GM12878 (cell line): ENCODE data around the gene DNAAF8. TPM values are rescaled to one million over a fixed set of nuclear protein-coding genes. Genes with fewer than 3 reads are reported as not detected.

Source experiments
- BHLHE40 ChIP-seq, 2 experiments: fragments of 450-650 bp in 1 of 2; IDR thresholded peaks; 2 replicates each; pipeline ENCODE4 v1.6.1; 2011 to 2017; ENCODE audit warnings: low read depth in 2 of 2, borderline replicate concordance in 1 of 2, improper control_type of control experiment in 1 of 2, low read length in 1 of 2, mild to moderate bottlenecking in 1 of 2
- CHD1 ChIP-seq: IDR thresholded peaks from 2 replicates; pipeline ENCODE4 v1.6.1; 2012; ENCODE audit warnings: low read depth, low read length, improper control_type of control experiment
- CHD2 ChIP-seq: IDR thresholded peaks from 2 replicates; pipeline ENCODE4 v1.6.1; 2011; ENCODE audit warnings: low read depth, low read length, improper control_type of control experiment, borderline replicate concordance
- ELK1 ChIP-seq: IDR thresholded peaks from 2 replicates; pipeline ENCODE4 v1.6.1; 2012; ENCODE audit warnings: low read depth, low read length, improper control_type of control experiment
- ESRRA ChIP-seq: IDR thresholded peaks from 2 replicates; pipeline ENCODE4 v1.6.1; 2012; ENCODE audit warnings: mild to moderate bottlenecking, low read length, improper control_type of control experiment
- HCFC1 ChIP-seq: fragments of 150-350 bp; IDR thresholded peaks from 2 replicates; pipeline ENCODE4 v1.6.1; 2014; ENCODE audit warnings: low read length
- KDM1A ChIP-seq: fragments of 200-600 bp; sonication (generic); IDR thresholded peaks from 2 replicates; pipeline ENCODE4 v1.6.1; 2016; ENCODE audit warnings: borderline replicate concordance
- NFXL1 ChIP-seq: fragments of 450-650 bp; IDR thresholded peaks from 2 replicates; pipeline ENCODE4 v1.6.1; 2017; ENCODE audit warnings: antibody characterized with exemption, mild to moderate bottlenecking, borderline replicate concordance
- PAX8 ChIP-seq: fragments of 450-650 bp; IDR thresholded peaks from 2 replicates; pipeline ENCODE4 v1.6.1; 2017; ENCODE audit warnings: mild to moderate bottlenecking, moderate library complexity
- PKNOX1 ChIP-seq: fragments of 450-650 bp; IDR thresholded peaks from 2 replicates; pipeline ENCODE4 v1.6.1; 2016; ENCODE audit warnings: mild to moderate bottlenecking
- RAD51 ChIP-seq: fragments of 450-650 bp; IDR thresholded peaks from 2 replicates; pipeline ENCODE4 v1.6.1; 2016; ENCODE audit warnings: moderate library complexity, mild to moderate bottlenecking, inconsistent platforms
- RB1 ChIP-seq: fragments of 450-650 bp; formaldehyde crosslinking; IDR thresholded peaks from 2 replicates; pipeline ENCODE4 v1.6.1; 2017; ENCODE audit warnings: mild to moderate bottlenecking, borderline replicate concordance
- WRNIP1 ChIP-seq: IDR thresholded peaks from 2 replicates; pipeline ENCODE4 v1.6.1; 2011; ENCODE audit warnings: low read depth, low read length, improper control_type of control experiment, borderline replicate concordance
- ZBTB4 ChIP-seq: fragments of 450-650 bp; formaldehyde crosslinking; IDR thresholded peaks from 2 replicates; pipeline ENCODE4 v1.4.0; 2022; ENCODE audit warnings: mild to moderate bottlenecking, moderate library complexity
- ZNF384 ChIP-seq: IDR thresholded peaks from 2 replicates; pipeline ENCODE4 v1.6.1; 2012; ENCODE audit warnings: low read depth, mild to moderate bottlenecking, low read length, improper control_type of control experiment, borderline replicate concordance
- polyA plus RNA-seq, 11 experiments: library from polyadenylated mRNA; depleted of rRNA in 4 of 11; unstranded in 6 of 11; stranded (reverse) in 5 of 11; fragments of >200 nt; fragmentation: Nextera tagmentation in 4 of 11; fragmentation: Illumina TruSeq in 1 of 11; extraction: Ambion mirVana in 4 of 11; extraction: Trizol in 1 of 11; gene quantifications; 1 replicate in 1 of 11; 2 replicates in 10 of 11; pipeline versions ENCODE4 v1.2.1 to v1.2.3, GENCODE V29; 2011 to 2016; ENCODE audit warnings: inconsistent platforms in 2 of 11, missing spikeins in 2 of 11, low read depth in 1 of 11
- total RNA-seq, 4 experiments: library from RNA; depleted of rRNA in 3 of 4; stranded (reverse); fragments of >200 nt in 3 of 4; fragmentation: Illumina TruSeq in 1 of 4; extraction: Trizol in 1 of 4; gene quantifications; 2 replicates each; pipeline versions ENCODE4 v1.2.1 to v1.2.3, GENCODE V29; 2013 to 2021
- TF ChIP-seq, protein P1 (sequence below): fragments of 450-650 bp; IDR thresholded peaks from 2 replicates; pipeline ENCODE4 v1.6.1; 2017; ENCODE audit warnings: borderline replicate concordance
- TF ChIP-seq, protein P2 (sequence below): IDR thresholded peaks from 2 replicates; pipeline ENCODE4 v1.6.1; 2011; ENCODE audit warnings: borderline replicate concordance, low read depth, mild to moderate bottlenecking, moderate library complexity, mixed read lengths, low read length; ENCODE audit not compliant: insufficient read depth; ENCODE audit errors: extremely low read length
- TF ChIP-seq, protein P3 (sequence below): fragments of 450-650 bp; IDR thresholded peaks from 2 replicates; pipeline ENCODE4 v1.6.1; 2017; ENCODE audit warnings: mild to moderate bottlenecking, moderate library complexity

DNAAF8 gene
- total and polyA plus RNA-seq, 10 of the 15 experiments (the other 5 are each of a cell fraction or from before 2014, with no cell fraction given): 0.01 to 0.78 (median 0.22) TPM; not detected in 2

DNA sequence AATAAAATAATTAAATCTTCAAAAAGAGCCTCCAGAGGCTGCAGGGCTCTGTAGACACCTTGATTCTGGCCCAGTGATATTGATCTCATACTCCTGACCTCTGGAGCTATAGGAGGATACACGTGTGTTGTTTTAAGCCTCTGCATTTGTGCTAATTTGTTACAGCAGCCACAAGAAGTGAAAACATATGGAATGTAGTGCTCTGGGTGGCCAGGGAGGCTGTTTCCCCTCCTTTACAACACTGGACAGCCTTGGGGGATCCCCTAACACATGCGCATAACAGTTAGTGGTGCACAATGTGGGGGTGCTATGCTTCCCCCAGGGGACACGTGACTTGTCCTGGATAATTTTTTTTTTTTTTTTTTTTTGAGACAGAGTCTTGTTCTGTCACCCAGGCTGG is 37.3 kb downstream of the DNAAF8 start (continued):
- no peak for TF ChIP-seq PKNOX1
- TF ChIP-seq, protein P1, sequence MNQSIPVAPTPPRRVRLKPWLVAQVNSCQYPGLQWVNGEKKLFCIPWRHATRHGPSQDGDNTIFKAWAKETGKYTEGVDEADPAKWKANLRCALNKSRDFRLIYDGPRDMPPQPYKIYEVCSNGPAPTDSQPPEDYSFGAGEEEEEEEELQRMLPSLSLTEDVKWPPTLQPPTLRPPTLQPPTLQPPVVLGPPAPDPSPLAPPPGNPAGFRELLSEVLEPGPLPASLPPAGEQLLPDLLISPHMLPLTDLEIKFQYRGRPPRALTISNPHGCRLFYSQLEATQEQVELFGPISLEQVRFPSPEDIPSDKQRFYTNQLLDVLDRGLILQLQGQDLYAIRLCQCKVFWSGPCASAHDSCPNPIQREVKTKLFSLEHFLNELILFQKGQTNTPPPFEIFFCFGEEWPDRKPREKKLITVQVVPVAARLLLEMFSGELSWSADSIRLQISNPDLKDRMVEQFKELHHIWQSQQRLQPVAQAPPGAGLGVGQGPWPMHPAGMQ: no peak
- TF ChIP-seq, protein P2, sequence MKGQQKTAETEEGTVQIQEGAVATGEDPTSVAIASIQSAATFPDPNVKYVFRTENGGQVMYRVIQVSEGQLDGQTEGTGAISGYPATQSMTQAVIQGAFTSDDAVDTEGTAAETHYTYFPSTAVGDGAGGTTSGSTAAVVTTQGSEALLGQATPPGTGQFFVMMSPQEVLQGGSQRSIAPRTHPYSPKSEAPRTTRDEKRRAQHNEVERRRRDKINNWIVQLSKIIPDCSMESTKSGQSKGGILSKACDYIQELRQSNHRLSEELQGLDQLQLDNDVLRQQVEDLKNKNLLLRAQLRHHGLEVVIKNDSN: peak; percentile 25
- TF ChIP-seq NFXL1: no peak
- no peak for TF ChIP-seq CHD2
- TF ChIP-seq HCFC1: no peak
- no peak for TF ChIP-seq RB1
- 0 out of 2 replicates have a peak, but pooled peaks have one; percentile 20 for TF ChIP-seq ZNF384
- no peak for TF ChIP-seq PAX8
- TF ChIP-seq, protein P3, sequence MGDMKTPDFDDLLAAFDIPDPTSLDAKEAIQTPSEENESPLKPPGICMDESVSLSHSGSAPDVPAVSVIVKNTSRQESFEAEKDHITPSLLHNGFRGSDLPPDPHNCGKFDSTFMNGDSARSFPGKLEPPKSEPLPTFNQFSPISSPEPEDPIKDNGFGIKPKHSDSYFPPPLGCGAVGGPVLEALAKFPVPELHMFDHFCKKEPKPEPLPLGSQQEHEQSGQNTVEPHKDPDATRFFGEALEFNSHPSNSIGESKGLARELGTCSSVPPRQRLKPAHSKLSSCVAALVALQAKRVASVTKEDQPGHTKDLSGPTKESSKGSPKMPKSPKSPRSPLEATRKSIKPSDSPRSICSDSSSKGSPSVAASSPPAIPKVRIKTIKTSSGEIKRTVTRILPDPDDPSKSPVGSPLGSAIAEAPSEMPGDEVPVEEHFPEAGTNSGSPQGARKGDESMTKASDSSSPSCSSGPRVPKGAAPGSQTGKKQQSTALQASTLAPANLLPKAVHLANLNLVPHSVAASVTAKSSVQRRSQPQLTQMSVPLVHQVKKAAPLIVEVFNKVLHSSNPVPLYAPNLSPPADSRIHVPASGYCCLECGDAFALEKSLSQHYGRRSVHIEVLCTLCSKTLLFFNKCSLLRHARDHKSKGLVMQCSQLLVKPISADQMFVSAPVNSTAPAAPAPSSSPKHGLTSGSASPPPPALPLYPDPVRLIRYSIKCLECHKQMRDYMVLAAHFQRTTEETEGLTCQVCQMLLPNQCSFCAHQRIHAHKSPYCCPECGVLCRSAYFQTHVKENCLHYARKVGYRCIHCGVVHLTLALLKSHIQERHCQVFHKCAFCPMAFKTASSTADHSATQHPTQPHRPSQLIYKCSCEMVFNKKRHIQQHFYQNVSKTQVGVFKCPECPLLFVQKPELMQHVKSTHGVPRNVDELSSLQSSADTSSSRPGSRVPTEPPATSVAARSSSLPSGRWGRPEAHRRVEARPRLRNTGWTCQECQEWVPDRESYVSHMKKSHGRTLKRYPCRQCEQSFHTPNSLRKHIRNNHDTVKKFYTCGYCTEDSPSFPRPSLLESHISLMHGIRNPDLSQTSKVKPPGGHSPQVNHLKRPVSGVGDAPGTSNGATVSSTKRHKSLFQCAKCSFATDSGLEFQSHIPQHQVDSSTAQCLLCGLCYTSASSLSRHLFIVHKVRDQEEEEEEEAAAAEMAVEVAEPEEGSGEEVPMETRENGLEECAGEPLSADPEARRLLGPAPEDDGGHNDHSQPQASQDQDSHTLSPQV: no peak
- no peak for TF ChIP-seq ELK1
- peak in 1 of 2 experiments; percentile 37; a peak in 1 of 4 replicates for TF ChIP-seq BHLHE40 (IDR thresholded peaks at IDR 0.05; ENCODE audit: borderline replicate concordance in 1 of 2, low read depth in 2 of 2, low read length in 1 of 2)
- no peak for TF ChIP-seq CHD1
- TF ChIP-seq KDM1A: no peak
- no peak for TF ChIP-seq ZBTB4 (CRISPR knock-in tag)
- no peak for TF ChIP-seq ESRRA
- no peak for TF ChIP-seq WRNIP1
- TF ChIP-seq RAD51: peak; percentile 79; the same call in 1 of the 2 replicates
